HepG2 (cell line): ENCODE results near the gene EGLN1. TPM values are rescaled to one million over a fixed set of nuclear protein-coding genes. Genes with fewer than 3 reads are reported as not detected.

ENCODE experiments used
- ATAC-seq: fragments of 200-7000 bp; cut with Tn5 transposase; 3 replicates; pipeline ENCODE4 v1.9.1; 2020; ENCODE audit warnings: mild to moderate bottlenecking, moderate library complexity
- BruUV-seq: library from RNA; stranded (reverse); fragments of 400-500 nt; replicated peaks from 2 replicates; lab custom pipeline; 2021; lab: Mats Ljungman, UMichigan
- CTCF ChIA-PET: fragments of 300-600 bp; formaldehyde crosslinking; extraction: SDS; loops from one replicate; lab custom pipeline; 2021; ENCODE audit warnings: low total read pairs, inconsistent platforms, low intra/inter-chr PET ratio; lab: Yijun Ruan, JAX
- POLR2A ChIA-PET: fragments of 350-600 bp; sonication (Branson Sonifier 250); formaldehyde crosslinking; loops from one replicate; lab custom pipeline; 2020; ENCODE audit warnings: antibody characterized with exemption, inconsistent platforms; lab: Yijun Ruan, JAX
- DNase-seq: peaks from one replicate; pipeline ENCODE4 v3.0.0-alpha.2; 2015; ENCODE audit warnings: low spot score
- FAIRE-seq: peaks from 3 replicates; lab custom pipeline; 2011; peaks lifted over from hg19 to GRCh38; lab: Jason Lieb, UNC
- H2AFZ ChIP-seq: one replicate; pipeline ENCODE4 v1.6.1; 2011; ENCODE audit warnings: low read length, inconsistent platforms
- H3K27ac ChIP-seq: fragments of 300-600 bp; 3 replicates; pipeline ENCODE4 v1.8.0; 2011; ENCODE audit warnings: mixed run types, mild to moderate bottlenecking, mixed read lengths, low read length, inconsistent platforms; ENCODE audit not compliant: insufficient read depth; ENCODE audit errors: extremely low read length
- H3K27me3 ChIP-seq, 2 experiments: fragments of 200-600 bp in 1 of 2; 2 replicates in 1 of 2; 3 replicates in 1 of 2; pipeline versions ENCODE4 v1.6.0 to v1.8.0; 2011; ENCODE audit warnings: low read length in 2 of 2, mild to moderate bottlenecking in 2 of 2, moderate library complexity in 2 of 2, inconsistent platforms in 1 of 2; ENCODE audit not compliant: insufficient read depth in 2 of 2, control insufficient read depth in 1 of 2
- H3K36me3 ChIP-seq, 2 experiments: fragments of 200-600 bp in 1 of 2; replicated peaks in 1 of 2; 2 replicates in 1 of 2; 3 replicates in 1 of 2; pipeline versions ENCODE4 v1.5.1 to v1.8.0; 2011; ENCODE audit warnings: low read length in 2 of 2, inconsistent platforms in 1 of 2; ENCODE audit not compliant: insufficient read depth in 2 of 2, control insufficient read depth in 1 of 2
- H3K4me1 ChIP-seq: 2 replicates; pipeline ENCODE4 v1.5.1; 2012; ENCODE audit warnings: low read length, inconsistent platforms; ENCODE audit not compliant: insufficient read depth
- H3K4me2 ChIP-seq: 2 replicates; pipeline ENCODE4 v1.6.0; 2011; ENCODE audit warnings: low read depth, low read length, inconsistent platforms
- H3K4me3 ChIP-seq, 3 experiments: fragments of 200-600 bp in 1 of 3; sonication (generic), shearing (Covaris generic) in 1 of 3; replicated peaks in 1 of 3; 2 replicates each; pipeline ENCODE4 v1.5.1; 2011 to 2016; ENCODE audit warnings: low read length in 3 of 3, inconsistent platforms in 2 of 3, low read depth in 2 of 3, mild to moderate bottlenecking in 2 of 3, control low read depth in 1 of 3, mixed read lengths in 1 of 3; ENCODE audit not compliant: insufficient read depth in 1 of 3
- H3K79me2 ChIP-seq: one replicate; pipeline ENCODE4 v1.6.1; 2011; ENCODE audit warnings: low read length, inconsistent platforms; ENCODE audit not compliant: insufficient read depth
- H3K9ac ChIP-seq: 2 replicates; pipeline ENCODE4 v1.6.0; 2011; ENCODE audit warnings: mild to moderate bottlenecking, low read depth, low read length, inconsistent platforms; ENCODE audit not compliant: insufficient read depth
- H3K9me3 ChIP-seq: 2 replicates; pipeline ENCODE4 v1.5.1; 2012; ENCODE audit warnings: mild to moderate bottlenecking, low read length
- H4K20me1 ChIP-seq: 2 replicates; pipeline ENCODE4 v1.6.0; 2011; ENCODE audit warnings: inconsistent platforms, mild to moderate bottlenecking, low read length, moderate library complexity; ENCODE audit not compliant: insufficient read depth
- CBFB ChIP-seq: sonication (generic); formaldehyde crosslinking; IDR thresholded peaks from 2 replicates; pipeline ENCODE4 v1.4.0; 2020; ENCODE audit warnings: missing genetic modification reagents
- GRHL1 ChIP-seq: sonication (generic); formaldehyde crosslinking; conservative IDR thresholded peaks from 2 replicates; pipeline ENCODE4 v1.8.0; 2022; ENCODE audit warnings: missing genetic modification reagents
- HDAC2 ChIP-seq: sonication (generic); formaldehyde crosslinking; IDR thresholded peaks from 2 replicates; pipeline ENCODE4 v1.4.0; 2020; ENCODE audit warnings: missing genetic modification reagents
- HHEX ChIP-seq: IDR thresholded peaks from 2 replicates; pipeline ENCODE4 v1.6.1; 2016; ENCODE audit warnings: control low read depth
- MAX ChIP-seq: IDR thresholded peaks from 2 replicates; pipeline ENCODE4 v1.6.1; 2012; ENCODE audit warnings: inconsistent platforms
- RNF2 ChIP-seq: fragments of 450-650 bp; conservative IDR thresholded peaks from 2 replicates; pipeline ENCODE4 v1.6.1; 2016; ENCODE audit warnings: low read depth
- SMARCE1 ChIP-seq: fragments of 450-650 bp; IDR thresholded peaks from 2 replicates; pipeline ENCODE4 v1.6.1; 2017; ENCODE audit warnings: borderline replicate concordance
- TAF1 ChIP-seq: sonication (generic); formaldehyde crosslinking; IDR thresholded peaks from 2 replicates; pipeline ENCODE4 v1.4.0; 2020; ENCODE audit warnings: missing genetic modification reagents
- TBP ChIP-seq: sonication (generic); formaldehyde crosslinking; IDR thresholded peaks from 2 replicates; pipeline ENCODE4 v1.5.0; 2020; ENCODE audit warnings: missing genetic modification reagents
- TRIM22 ChIP-seq: fragments of 450-650 bp; IDR thresholded peaks from 2 replicates; pipeline ENCODE4 v1.6.1; 2017
- ZBTB14 ChIP-seq: sonication (generic); formaldehyde crosslinking; IDR thresholded peaks from 2 replicates; pipeline ENCODE4 v1.4.0; 2020; ENCODE audit warnings: missing genetic modification reagents
- ZBTB20 ChIP-seq: sonication (generic); formaldehyde crosslinking; IDR thresholded peaks from 2 replicates; pipeline ENCODE4 v1.8.1; 2023; ENCODE audit warnings: missing genetic modification reagents, low read depth, mild to moderate bottlenecking, borderline replicate concordance
- ZNF253 ChIP-seq: sonication (generic); formaldehyde crosslinking; IDR thresholded peaks from 2 replicates; pipeline ENCODE4 v1.8.0; 2022; ENCODE audit warnings: mild to moderate bottlenecking, missing genetic modification reagents, borderline replicate concordance
- ZNF3 ChIP-seq: IDR thresholded peaks from 2 replicates; pipeline ENCODE4 v1.7.0; 2017; ENCODE audit warnings: inconsistent platforms
- ZNF432 ChIP-seq: sonication (generic); formaldehyde crosslinking; IDR thresholded peaks from 2 replicates; pipeline ENCODE4 v1.5.0; 2020; ENCODE audit warnings: missing genetic modification reagents, mild to moderate bottlenecking, borderline replicate concordance
- ZNF563 ChIP-seq: sonication (generic); formaldehyde crosslinking; IDR thresholded peaks from 2 replicates; pipeline ENCODE4 v1.8.0; 2022; ENCODE audit warnings: mild to moderate bottlenecking, moderate library complexity, missing genetic modification reagents
- ZNF724P ChIP-seq: sonication (generic); formaldehyde crosslinking; IDR thresholded peaks from 2 replicates; pipeline ENCODE4 v1.8.0; 2022; ENCODE audit warnings: missing genetic modification reagents, borderline replicate concordance
- WGBS: methylation state at CpG from one replicate; pipeline ENCODE4 v1.1.6; 2017; ENCODE audit warnings: low lambda C conversion rate; 5-methylcytosine and 5-hydroxymethylcytosine counted together
- in situ Hi-C: cut with HindIII; loops from 2 replicates; pipeline ENCODE4 v1.10.0; 2017; ENCODE audit warnings: low pct_unique_long_range_greater_than_20kb; ENCODE audit not compliant: extremely low pct_ligation_motif_present
- intact Hi-C: fragments of 100-400 bp; cut with micrococcal nuclease; formaldehyde crosslinking; loops from one replicate; pipeline ENCODE4 v1.10.0; 2022; ENCODE audit not compliant: unreplicated experiment
- polyA plus RNA-seq, 8 experiments: library from polyadenylated mRNA; depleted of rRNA in 3 of 8; stranded (reverse) in 7 of 8; unstranded in 1 of 8; fragments of >200 nt; fragmentation: Illumina TruSeq in 4 of 8; extraction: Trizol in 4 of 8; gene quantifications; 2 replicates each; pipeline versions ENCODE4 v1.2.1 to v1.2.3, GENCODE V29; 2011 to 2016; ENCODE audit warnings: low read depth in 4 of 8, missing spikeins in 1 of 8, mixed read lengths in 1 of 8; ENCODE audit not compliant: insufficient read depth in 1 of 8
- total RNA-seq, 5 experiments: library from RNA; depleted of rRNA; stranded (reverse); fragments of >200 nt; fragmentation: Illumina TruSeq; extraction: Trizol; gene quantifications; 2 replicates each; pipeline ENCODE4 v1.2.3, GENCODE V29; 2016; ENCODE audit warnings: low read depth in 1 of 5
- TF ChIP-seq, protein P1 (sequence below): sonication (generic); formaldehyde crosslinking; IDR thresholded peaks from 2 replicates; pipeline ENCODE4 v1.5.0; 2020; ENCODE audit warnings: missing genetic modification reagents, mild to moderate bottlenecking, borderline replicate concordance
- TF ChIP-seq, protein P2 (sequence below): sonication (generic); formaldehyde crosslinking; conservative IDR thresholded peaks from 2 replicates; pipeline ENCODE4 v1.5.0; 2020; ENCODE audit warnings: missing genetic modification reagents

Gene EGLN1
- total and polyA plus RNA-seq, 2 of the 13 experiments (the other 11 are each of a cell fraction or from before 2014, with no cell fraction given), result 34.4 to 44.1 TPM

GRCh38 chr1:231416901-231417300, 5.2 kb downstream of the EGLN1 start:
- BruUV-seq, result no TSS peak
- Histone ChIP-seq H3K27ac (no peak overlapping the region), H3K4me3 (peak overlapping the region; percentile 80 to 100 (median 99); a peak in 5 of 6 replicates), H3K79me2 (peaks cover 98% of the 10 kb centered on the region), H3K9ac (peak overlapping the region; percentile 87; the same call in 1 of the 2 replicates), H3K4me2 (peak overlapping the region; percentile 86), H2AFZ (no peak overlapping the region), H4K20me1 (peaks cover 92% of the 10 kb centered on the region), H3K27me3 (no peaks in the 10 kb centered on the region; a peak in 1 of 5 replicates), H3K36me3 (peaks cover 2 to 25% of the 10 kb centered on the region in 2 experiments), H3K4me1 (peaks cover 55% of the 10 kb centered on the region), H3K9me3 (no peaks in the 10 kb centered on the region)
- DNase-seq (no peak), ATAC-seq (no peak), FAIRE-seq (no peak)
- ChIA-PET POLR2A (interaction anchor here (1.0 to 1.2 kb wide), 2 partner anchors 24 to 79 kb away, joined by 3 read pairs; partner anchors contain the start of genes EXOC8 and SPRTN), CTCF (no interaction called here)
- WGBS, result 16% methylated on average over 1 of the region's 1 CpG
- TF ChIP-seq TRIM22, result no peak
- no peak for TF ChIP-seq ZNF563
- TF ChIP-seq, protein P1, sequence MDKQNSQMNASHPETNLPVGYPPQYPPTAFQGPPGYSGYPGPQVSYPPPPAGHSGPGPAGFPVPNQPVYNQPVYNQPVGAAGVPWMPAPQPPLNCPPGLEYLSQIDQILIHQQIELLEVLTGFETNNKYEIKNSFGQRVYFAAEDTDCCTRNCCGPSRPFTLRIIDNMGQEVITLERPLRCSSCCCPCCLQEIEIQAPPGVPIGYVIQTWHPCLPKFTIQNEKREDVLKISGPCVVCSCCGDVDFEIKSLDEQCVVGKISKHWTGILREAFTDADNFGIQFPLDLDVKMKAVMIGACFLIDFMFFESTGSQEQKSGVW (CRISPR knock-in tag), result no peak
- no peak for TF ChIP-seq GRHL1 (CRISPR knock-in tag)
- TF ChIP-seq, protein P2, sequence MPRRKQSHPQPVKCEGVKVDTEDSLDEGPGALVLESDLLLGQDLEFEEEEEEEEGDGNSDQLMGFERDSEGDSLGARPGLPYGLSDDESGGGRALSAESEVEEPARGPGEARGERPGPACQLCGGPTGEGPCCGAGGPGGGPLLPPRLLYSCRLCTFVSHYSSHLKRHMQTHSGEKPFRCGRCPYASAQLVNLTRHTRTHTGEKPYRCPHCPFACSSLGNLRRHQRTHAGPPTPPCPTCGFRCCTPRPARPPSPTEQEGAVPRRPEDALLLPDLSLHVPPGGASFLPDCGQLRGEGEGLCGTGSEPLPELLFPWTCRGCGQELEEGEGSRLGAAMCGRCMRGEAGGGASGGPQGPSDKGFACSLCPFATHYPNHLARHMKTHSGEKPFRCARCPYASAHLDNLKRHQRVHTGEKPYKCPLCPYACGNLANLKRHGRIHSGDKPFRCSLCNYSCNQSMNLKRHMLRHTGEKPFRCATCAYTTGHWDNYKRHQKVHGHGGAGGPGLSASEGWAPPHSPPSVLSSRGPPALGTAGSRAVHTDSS, result no peak
- no peak for TF ChIP-seq ZBTB20 (CRISPR knock-in tag)
- no peak for TF ChIP-seq MAX
- no peak for TF ChIP-seq CBFB (CRISPR knock-in tag)
- no peak for TF ChIP-seq ZNF432 (CRISPR knock-in tag)
- no peak for TF ChIP-seq ZNF724P
- no peak for TF ChIP-seq SMARCE1
- no peak for TF ChIP-seq ZNF253 (CRISPR knock-in tag)
- no peak for TF ChIP-seq ZBTB14
- no peak for TF ChIP-seq HHEX (CRISPR knock-in tag)
- no peak for TF ChIP-seq HDAC2
- no peak for TF ChIP-seq TBP (CRISPR knock-in tag)
- TF ChIP-seq RNF2, result no peak
- TF ChIP-seq ZNF3 (CRISPR knock-in tag), result no peak
- TF ChIP-seq TAF1, result no peak
- in situ Hi-C loops (no loop called here), intact Hi-C loops (loop anchor here (5.0 kb wide), 1 partner anchor 35 kb away; no protein-coding TSS in a partner anchor)
